Keratinocyte (primary cell): ENCODE measurements around the gene GNG8. TPM values are rescaled to one million over a fixed set of nuclear protein-coding genes. Genes with fewer than 3 reads are reported as not detected.

Source experiments
- DNase-seq: peaks from one replicate; pipeline ENCODE4 v3.0.0-alpha.2; 2011; ENCODE audit warnings: low read depth, missing footprints, low spot score
- FAIRE-seq: peaks from 2 replicates; lab custom pipeline; 2011; peaks lifted over from hg19 to GRCh38; lab: Jason Lieb, UNC
- H2AFZ ChIP-seq: 2 replicates; pipeline ENCODE4 v1.6.0; 2012; ENCODE audit warnings: low read length, control low read depth, inconsistent platforms; ENCODE audit not compliant: control insufficient read depth
- H3K27ac ChIP-seq: 2 replicates; pipeline ENCODE4 v1.5.1; 2011; ENCODE audit warnings: low read length; ENCODE audit not compliant: control insufficient read depth, insufficient read depth
- H3K27me3 ChIP-seq: 3 replicates; pipeline ENCODE4 v1.6.0; 2011; ENCODE audit warnings: low read length; ENCODE audit not compliant: control insufficient read depth, insufficient read depth; ENCODE audit errors: extremely low read depth
- H3K36me3 ChIP-seq, 2 experiments: 2 replicates in 1 of 2; 3 replicates in 1 of 2; pipeline ENCODE4 v1.5.1; 2011; ENCODE audit warnings: low read length in 2 of 2, mild to moderate bottlenecking in 1 of 2; ENCODE audit not compliant: control insufficient read depth in 2 of 2, insufficient read depth in 2 of 2; ENCODE audit errors: extremely low read depth in 1 of 2
- H3K4me1 ChIP-seq: 3 replicates; pipeline ENCODE4 v1.5.1; 2011; ENCODE audit warnings: low read length; ENCODE audit not compliant: control insufficient read depth, insufficient read depth; ENCODE audit errors: extremely low read depth
- H3K4me2 ChIP-seq: 3 replicates; pipeline ENCODE4 v1.6.0; 2011; ENCODE audit warnings: low read depth, low read length; ENCODE audit not compliant: control insufficient read depth, insufficient read depth; ENCODE audit errors: extremely low read depth
- H3K4me3 ChIP-seq, 3 experiments: fragments of 200-600 bp in 1 of 3; sonication (generic) in 1 of 3; 2 replicates in 2 of 3; 3 replicates in 1 of 3; pipeline ENCODE4 v1.5.1; 2011 to 2016; ENCODE audit warnings: low read length in 3 of 3, mild to moderate bottlenecking in 3 of 3, control low read depth in 2 of 3, inconsistent platforms in 1 of 3, low read depth in 1 of 3, mixed read lengths in 1 of 3, mixed run types in 1 of 3, moderate library complexity in 1 of 3; ENCODE audit not compliant: control insufficient read depth in 2 of 3, insufficient read depth in 2 of 3; ENCODE audit errors: extremely low read depth in 1 of 3
- H3K79me2 ChIP-seq: 2 replicates; pipeline ENCODE4 v1.6.0; 2012; ENCODE audit warnings: low read length; ENCODE audit not compliant: control insufficient read depth, insufficient read depth
- H3K9ac ChIP-seq: 3 replicates; pipeline ENCODE4 v1.6.0; 2011; ENCODE audit warnings: low read length; ENCODE audit not compliant: control insufficient read depth, insufficient read depth; ENCODE audit errors: extremely low read depth
- H3K9me1 ChIP-seq: 3 replicates; pipeline ENCODE4 v1.6.0; 2011; ENCODE audit warnings: low read length; ENCODE audit not compliant: control insufficient read depth, insufficient read depth; ENCODE audit errors: extremely low read depth
- H3K9me3 ChIP-seq: 2 replicates; pipeline ENCODE4 v1.5.1; 2012; ENCODE audit warnings: low read depth, low read length; ENCODE audit not compliant: control insufficient read depth
- H4K20me1 ChIP-seq: 3 replicates; pipeline ENCODE4 v1.6.0; 2011; ENCODE audit warnings: low read length; ENCODE audit not compliant: control insufficient read depth, insufficient read depth; ENCODE audit errors: extremely low read depth
- CTCF ChIP-seq, 3 experiments: IDR thresholded peaks in 1 of 3; conservative IDR thresholded peaks in 1 of 3; optimal IDR thresholded peaks in 1 of 3; 2 replicates in 2 of 3; 3 replicates in 1 of 3; pipeline versions ENCODE3 to v1.5.1; 2011; ENCODE audit warnings: low read length in 3 of 3, mild to moderate bottlenecking in 3 of 3, moderate library complexity in 2 of 3, control low read depth in 1 of 3, inconsistent platforms in 1 of 3; ENCODE audit not compliant: insufficient read depth in 2 of 3; ENCODE audit errors: extremely low read depth in 1 of 3
- EZH2 ChIP-seq: IDR thresholded peaks from one replicate; pipeline ENCODE4 v1.6.1; 2012; ENCODE audit warnings: inconsistent platforms, mild to moderate bottlenecking, low read length, moderate library complexity
- dilution Hi-C: fragments of 300-500 bp; cut with MboI; formaldehyde crosslinking; loops from one replicate; pipeline ENCODE4 v1.7.0; 2020; ENCODE audit warnings: low sequenced_read_pairs; ENCODE audit not compliant: extremely low pct_ligation_motif_present
- polyA plus RNA-seq, 5 experiments: library from polyadenylated mRNA; depleted of rRNA in 3 of 5; stranded (reverse) in 3 of 5; stranded (forward) in 1 of 5; unstranded in 1 of 5; fragments of >200 nt; gene quantifications; 1 replicate in 1 of 5; 2 replicates in 3 of 5; 3 replicates in 1 of 5; pipeline versions ENCODE4 v1.2.1 to v1.2.3, GENCODE V29; 2011 to 2012; ENCODE audit warnings: missing spikeins in 2 of 5, low read depth in 1 of 5, low replicate concordance in 1 of 5

The GNG8 gene
- polyA plus RNA-seq, 1 donor (not counting 4 experiments of a cell fraction or from before 2014, with no cell fraction given), result not detected

DNA sequence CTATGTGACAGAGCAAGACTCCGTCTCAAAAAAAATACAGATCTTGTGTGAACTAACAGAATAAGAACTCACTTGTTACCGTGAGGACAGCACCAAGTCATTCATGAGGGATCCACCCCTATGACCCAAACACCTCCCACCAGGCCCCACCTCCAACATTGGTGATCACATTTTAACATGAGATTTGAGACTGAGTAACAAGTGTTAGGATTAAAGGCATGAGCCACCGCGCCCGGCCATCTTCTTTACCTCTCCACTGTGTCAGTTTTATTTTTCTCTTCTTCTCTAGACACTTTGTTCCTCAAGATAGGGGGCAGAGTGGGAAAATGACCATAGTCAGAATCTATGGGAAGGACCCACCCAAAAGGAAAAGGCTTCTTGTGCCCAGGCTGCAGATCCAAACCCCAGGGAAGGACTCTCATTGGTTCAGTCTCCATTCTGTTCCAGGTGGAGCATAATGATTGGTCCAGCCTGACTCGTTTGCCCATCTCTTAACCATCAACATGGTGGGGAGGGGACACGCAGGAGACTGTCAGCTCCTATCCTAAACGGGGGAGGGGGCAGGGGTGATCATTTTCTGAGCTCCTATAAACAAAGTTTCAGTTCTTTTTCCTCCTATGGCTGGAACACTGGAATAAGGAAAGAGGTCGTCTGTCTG is 36.2 kb downstream of the GNG8 start:
- peak overlapping the region; percentile 66 to 99 (median 81) for H3K4me3 ChIP-seq
- DNase-seq, result no peak
- dilution Hi-C loops, result no loop called here
- H3K79me2 ChIP-seq, result peaks cover 37% of the 10 kb centered on the region
- peaks cover 2 to 8% of the 10 kb centered on the region in 2 experiments for H3K36me3 ChIP-seq
- TF ChIP-seq CTCF (optimal IDR thresholded peaks at IDR 0.05 in 1 of 3, IDR thresholded peaks at IDR 0.05 in 1 of 3, conservative IDR thresholded peaks at IDR 0.05 in 1 of 3; ENCODE audit: extremely low read depth in 1 of 3, insufficient read depth in 2 of 3, low read length in 3 of 3) (no peak), EZH2 (no peak)
- H3K4me2 ChIP-seq, result peak overlapping the region; percentile 85
- H3K9ac ChIP-seq, result peak overlapping the region; percentile 100
- FAIRE-seq, result no peak
- no peaks in the 10 kb centered on the region for H3K27me3 ChIP-seq
- peaks cover 3% of the 10 kb centered on the region for H4K20me1 ChIP-seq
- peak overlapping the region; percentile 98 for H2AFZ ChIP-seq
- no peaks in the 10 kb centered on the region for H3K9me3 ChIP-seq
- H3K9me1 ChIP-seq, result no peaks in the 10 kb centered on the region
- peak overlapping the region; percentile 100 for H3K27ac ChIP-seq
- H3K4me1 ChIP-seq, result peaks cover 13% of the 10 kb centered on the region

DNA sequence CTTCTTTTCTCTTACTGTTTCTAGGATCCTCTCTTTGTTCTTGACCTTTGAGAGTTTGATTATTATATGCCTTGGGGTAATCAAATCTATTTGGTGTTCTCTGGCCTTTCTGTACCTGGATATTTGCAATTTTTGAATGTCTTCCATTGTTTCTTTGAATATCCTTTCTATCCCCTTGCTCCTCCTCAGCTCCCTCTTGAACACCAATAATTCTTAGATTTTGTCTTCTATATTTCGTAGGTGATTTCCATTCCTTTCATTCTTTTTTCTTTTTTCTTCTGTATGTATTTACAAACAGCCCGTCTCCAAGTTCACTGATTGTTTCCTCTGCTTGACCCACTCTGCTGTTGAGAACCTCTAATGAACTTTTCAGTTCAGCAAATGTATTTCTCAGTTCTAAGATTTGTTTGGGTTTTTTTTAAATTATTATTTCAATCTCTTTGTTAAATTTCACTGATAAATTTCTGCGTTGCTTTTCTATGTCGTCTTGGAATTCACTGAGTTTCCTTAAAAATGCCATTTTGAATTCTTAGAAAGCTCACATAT is 37.6 kb downstream of the GNG8 start:
- dilution Hi-C loops, result no loop called here
- Histone ChIP-seq H3K4me2 (no peak overlapping the region), H3K36me3 (peaks cover 0 to 6% of the 10 kb centered on the region in 2 experiments), H2AFZ (no peak overlapping the region), H4K20me1 (peaks cover 2% of the 10 kb centered on the region), H3K9me3 (no peaks in the 10 kb centered on the region), H3K27me3 (no peaks in the 10 kb centered on the region), H3K4me1 (peaks cover 11% of the 10 kb centered on the region), H3K27ac (no peak overlapping the region), H3K9me1 (no peaks in the 10 kb centered on the region), H3K4me3 (no peak overlapping the region), H3K79me2 (peaks cover 23% of the 10 kb centered on the region), H3K9ac (no peak overlapping the region)
- FAIRE-seq (no peak), DNase-seq (no peak)
- no peak for TF ChIP-seq CTCF (optimal IDR thresholded peaks at IDR 0.05 in 1 of 3, IDR thresholded peaks at IDR 0.05 in 1 of 3, conservative IDR thresholded peaks at IDR 0.05 in 1 of 3; ENCODE audit: extremely low read depth in 1 of 3, insufficient read depth in 2 of 3, low read length in 3 of 3)
- no peak for TF ChIP-seq EZH2
